Measurements from ENCODE around the gene TRMT13. TPM values are rescaled to one million over a fixed set of nuclear protein-coding genes. Genes with fewer than 3 reads are reported as not detected.

TRMT13 gene
- 10 to 100 TPM; 27.3 to 32.7 (median 31.4) TPM for polyA plus RNA-seq (ENCODE audit: insufficient read length in 3 of 3)

- peak; percentile 92 to 97 (median 96) for DNase-seq (ENCODE audit: low read depth in 3 of 3, low spot score in 2 of 3)
These were observed at the start of gene TRMT13, which contains the start of gene SASS6 for GRCh38 chr1:100132566-100133477. Gene TRMT13, plus strand, starts transcription at chr1:100133163. Its CDS starts 6 bp downstream, at chr1:100133169. Gene SASS6, minus strand, starts transcription at chr1:100132930. Its CDS starts 116 bp downstream, at chr1:100132814.

GRCh38 chr1:100087396-100087795, 45.6 kb upstream of the TRMT13 start:
- no peak for DNase-seq (ENCODE audit: low read depth in 3 of 3, low spot score in 2 of 3)

GRCh38 chr1:100089082-100089481, 43.9 kb upstream of the TRMT13 start:
- no peak for DNase-seq (ENCODE audit: low read depth in 3 of 3, low spot score in 2 of 3)

- no peak for DNase-seq (ENCODE audit: low read depth in 3 of 3, low spot score in 2 of 3)
These were observed 42.5 kb upstream of the TRMT13 start for GRCh38 chr1:100090471-100090870.

GRCh38 chr1:100100202-100100601, 32.8 kb upstream of the TRMT13 start:
- no peak for DNase-seq (ENCODE audit: low read depth in 3 of 3, low spot score in 2 of 3)

GRCh38 chr1:100101564-100101963, 31.4 kb upstream of the TRMT13 start:
- no peak for DNase-seq (ENCODE audit: low read depth in 3 of 3, low spot score in 2 of 3)

GRCh38 chr1:100107696-100108095, 25.3 kb upstream of the TRMT13 start:
- no peak for DNase-seq (ENCODE audit: low read depth in 3 of 3, low spot score in 2 of 3)

- DNase-seq (ENCODE audit: low read depth in 3 of 3, low spot score in 2 of 3): no peak
These were observed 23.4 kb upstream of the TRMT13 start for GRCh38 chr1:100109554-100110066.

- no peak for DNase-seq (ENCODE audit: low read depth in 3 of 3, low spot score in 2 of 3)
These were observed 17.4 kb upstream of the TRMT13 start for GRCh38 chr1:100115524-100115923.

GRCh38 chr1:100122177-100122576, 10.8 kb upstream of the TRMT13 start:
- no peak for DNase-seq (ENCODE audit: low read depth in 3 of 3, low spot score in 2 of 3)

GRCh38 chr1:100127226-100127625, 5.7 kb upstream of the TRMT13 start:
- no peak for DNase-seq (ENCODE audit: low read depth in 3 of 3, low spot score in 2 of 3)

GRCh38 chr1:100130552-100131077, 2.3 kb upstream of the TRMT13 start:
- no peak for DNase-seq (ENCODE audit: low read depth in 3 of 3, low spot score in 2 of 3)

- DNase-seq (ENCODE audit: low read depth in 3 of 3, low spot score in 2 of 3): no peak
These were observed 1.3 kb upstream of the TRMT13 start for GRCh38 chr1:100131623-100132022.

- no peak for DNase-seq (ENCODE audit: low read depth in 3 of 3, low spot score in 2 of 3)
These were observed 1.9 kb downstream of the TRMT13 start for GRCh38 chr1:100134872-100135271.

- no peak for DNase-seq (ENCODE audit: low read depth in 3 of 3, low spot score in 2 of 3)
These were observed 4.6 kb downstream of the TRMT13 start for GRCh38 chr1:100137602-100138001.

- DNase-seq (ENCODE audit: low read depth in 3 of 3, low spot score in 2 of 3): no peak
These were observed 8.2 kb downstream of the TRMT13 start for GRCh38 chr1:100141192-100141591.

- DNase-seq (ENCODE audit: low read depth in 3 of 3, low spot score in 2 of 3): no peak
These were observed 9.4 kb downstream of the TRMT13 start for GRCh38 chr1:100142343-100142742.

GRCh38 chr1:100145116-100145515, 12.2 kb downstream of the TRMT13 start:
- DNase-seq (ENCODE audit: low read depth in 3 of 3, low spot score in 2 of 3): no peak

- DNase-seq (ENCODE audit: low read depth in 3 of 3, low spot score in 2 of 3): no peak
These were observed 14.0 kb downstream of the TRMT13 start for GRCh38 chr1:100146958-100147357.

GRCh38 chr1:100147875-100148274, 14.9 kb downstream of the TRMT13 start:
- DNase-seq (ENCODE audit: low read depth in 3 of 3, low spot score in 2 of 3): no peak

GRCh38 chr1:100151679-100152078, 18.7 kb downstream of the TRMT13 start:
- no peak for DNase-seq (ENCODE audit: low read depth in 3 of 3, low spot score in 2 of 3)

- no peak for DNase-seq (ENCODE audit: low read depth in 3 of 3, low spot score in 2 of 3)
These were observed 19.3 kb downstream of the TRMT13 start for GRCh38 chr1:100152271-100152670.

Measured in right renal cortex interstitium (tissue), 3 donors.